ENCODE data around the gene TLR1.

Gene TLR1

GRCh38 chr4:38765382-38765781 is 39.2 kb downstream of the TLR1 start:
- TF ChIP-seq EZH2phosphoT487 (IDR thresholded peaks at IDR 0.05; ENCODE audit: low read length): no peak
- no peak for TF ChIP-seq CTCF (IDR thresholded peaks at IDR 0.05; ENCODE audit: low read length)
- no peak for TF ChIP-seq EZH2 (optimal IDR thresholded peaks at IDR 0.05; ENCODE audit: low read depth, low read length)
- H3F3A ChIP-seq (ENCODE audit: insufficient read depth, low read length): no peaks in the 10 kb centered on the region
- DNase-seq: no peak

GRCh38 chr4:38764277-38764676 is 40.3 kb downstream of the TLR1 start:
- H4K20me1 ChIP-seq (ENCODE audit: insufficient read depth, low read length): no peaks in the 10 kb centered on the region
- no peak for TF ChIP-seq EZH2 (optimal IDR thresholded peaks at IDR 0.05; ENCODE audit: low read depth, low read length)
- H3K4me1 ChIP-seq (ENCODE audit: low read length): no peaks in the 10 kb centered on the region
- no peak overlapping the region for H3K9ac ChIP-seq (ENCODE audit: low read length)
- no peaks in the 10 kb centered on the region for H3K36me3 ChIP-seq (replicated peaks; ENCODE audit: insufficient read depth, low read length)
- no peak overlapping the region for H3K4me3 ChIP-seq (ENCODE audit: low read length)
- H3F3A ChIP-seq (ENCODE audit: insufficient read depth, low read length): no peaks in the 10 kb centered on the region
- no peak overlapping the region for H3K27ac ChIP-seq (ENCODE audit: low read length)
- H3K79me2 ChIP-seq (ENCODE audit: low read length): no peaks in the 10 kb centered on the region
- no peaks in the 10 kb centered on the region for H3K27me3 ChIP-seq (replicated peaks; ENCODE audit: insufficient read depth, low read length)
- no peak overlapping the region for H2AFZ ChIP-seq (ENCODE audit: low read length)
- no peak overlapping the region for H3K4me2 ChIP-seq (ENCODE audit: low read depth, low read length)
- no peaks in the 10 kb centered on the region for H3K9me2 ChIP-seq (replicated peaks; ENCODE audit: insufficient read depth, low read length)
- DNase-seq: no peak
- H3K9me3 ChIP-seq (replicated peaks; ENCODE audit: insufficient read depth, low read length): no peaks in the 10 kb centered on the region

More at GRCh38 chr4:38765382-38765781, 39.2 kb downstream of the TLR1 start:
- Histone ChIP-seq H3K79me2 (ENCODE audit: low read length) (no peaks in the 10 kb centered on the region), H3K27me3 (replicated peaks; ENCODE audit: insufficient read depth, low read length) (no peaks in the 10 kb centered on the region), H3K27ac (ENCODE audit: low read length) (no peak overlapping the region), H3K9ac (ENCODE audit: low read length) (no peak overlapping the region), H3K36me3 (replicated peaks; ENCODE audit: insufficient read depth, low read length) (no peaks in the 10 kb centered on the region), H4K20me1 (ENCODE audit: insufficient read depth, low read length) (no peaks in the 10 kb centered on the region), H3K4me2 (ENCODE audit: low read depth, low read length) (no peak overlapping the region), H3K9me3 (replicated peaks; ENCODE audit: insufficient read depth, low read length) (no peaks in the 10 kb centered on the region), H3K9me2 (replicated peaks; ENCODE audit: insufficient read depth, low read length) (no peaks in the 10 kb centered on the region), H3K4me1 (ENCODE audit: low read length) (no peaks in the 10 kb centered on the region), H2AFZ (ENCODE audit: low read length) (no peak overlapping the region), H3K4me3 (ENCODE audit: low read length) (no peak overlapping the region)

- H3K79me2 ChIP-seq (ENCODE audit: low read length): no peaks in the 10 kb centered on the region
- no peak overlapping the region for H3K4me2 ChIP-seq (ENCODE audit: low read depth, low read length)
- H4K20me1 ChIP-seq (ENCODE audit: insufficient read depth, low read length): no peaks in the 10 kb centered on the region
- DNase-seq: no peak
- H3K27ac ChIP-seq (ENCODE audit: low read length): no peak overlapping the region
- H3K9ac ChIP-seq (ENCODE audit: low read length): no peak overlapping the region
- H3K27me3 ChIP-seq (replicated peaks; ENCODE audit: insufficient read depth, low read length): no peaks in the 10 kb centered on the region
- TF ChIP-seq EZH2phosphoT487 (IDR thresholded peaks at IDR 0.05; ENCODE audit: low read length): no peak
- TF ChIP-seq CTCF (IDR thresholded peaks at IDR 0.05; ENCODE audit: low read length): no peak
- TF ChIP-seq EZH2 (optimal IDR thresholded peaks at IDR 0.05; ENCODE audit: low read depth, low read length): no peak
- no peaks in the 10 kb centered on the region for H3K36me3 ChIP-seq (replicated peaks; ENCODE audit: insufficient read depth, low read length)
- no peaks in the 10 kb centered on the region for H3K9me2 ChIP-seq (replicated peaks; ENCODE audit: insufficient read depth, low read length)
- H3F3A ChIP-seq (ENCODE audit: insufficient read depth, low read length): no peaks in the 10 kb centered on the region
- H3K9me3 ChIP-seq (replicated peaks; ENCODE audit: insufficient read depth, low read length): no peaks in the 10 kb centered on the region
- no peaks in the 10 kb centered on the region for H3K4me1 ChIP-seq (ENCODE audit: low read length)
- no peak overlapping the region for H3K4me3 ChIP-seq (ENCODE audit: low read length)
- H2AFZ ChIP-seq (ENCODE audit: low read length): no peak overlapping the region
Observed at GRCh38 chr4:38762560-38762959, 42.0 kb downstream of the TLR1 start.

- Histone ChIP-seq H3K79me2 (ENCODE audit: low read length) (no peaks in the 10 kb centered on the region), H3K9ac (ENCODE audit: low read length) (no peak overlapping the region), H2AFZ (ENCODE audit: low read length) (no peak overlapping the region), H4K20me1 (ENCODE audit: insufficient read depth, low read length) (no peaks in the 10 kb centered on the region), H3K27me3 (replicated peaks; ENCODE audit: insufficient read depth, low read length) (no peaks in the 10 kb centered on the region), H3K36me3 (replicated peaks; ENCODE audit: insufficient read depth, low read length) (no peaks in the 10 kb centered on the region), H3K9me2 (replicated peaks; ENCODE audit: insufficient read depth, low read length) (no peaks in the 10 kb centered on the region), H3K4me3 (ENCODE audit: low read length) (no peak overlapping the region), H3F3A (ENCODE audit: insufficient read depth, low read length) (no peaks in the 10 kb centered on the region), H3K4me2 (ENCODE audit: low read depth, low read length) (no peak overlapping the region), H3K27ac (ENCODE audit: low read length) (no peak overlapping the region), H3K9me3 (replicated peaks; ENCODE audit: insufficient read depth, low read length) (no peaks in the 10 kb centered on the region), H3K4me1 (ENCODE audit: low read length) (no peaks in the 10 kb centered on the region)
- TF ChIP-seq CTCF (IDR thresholded peaks at IDR 0.05; ENCODE audit: low read length): no peak
- TF ChIP-seq EZH2phosphoT487 (IDR thresholded peaks at IDR 0.05; ENCODE audit: low read length): no peak
- TF ChIP-seq EZH2 (optimal IDR thresholded peaks at IDR 0.05; ENCODE audit: low read depth, low read length): no peak
- no peak for DNase-seq
Observed at GRCh38 chr4:38759790-38760122, 44.8 kb downstream of the TLR1 start.
